ENCODE measurements around the gene TMEM17. TPM values are rescaled to one million over a fixed set of nuclear protein-coding genes. Genes with fewer than 3 reads are reported as not detected.

The TMEM17 gene
- total and polyA plus RNA-seq, 7 donors: 0.73 to 3.4 (median 1.7) TPM; not detected in 2

GRCh38 chr2:62471404-62471803, 34.6 kb downstream of the TMEM17 start:
- peak overlapping the region in 2 of 4 donors; percentile 32 to 45 for H3K27ac ChIP-seq
- no peaks in the 10 kb centered on the region for H3K36me3 ChIP-seq
- WGBS, 2 donors: 90 to 93% methylated on average over 2 of the region's 2 CpGs
- no peaks in the 10 kb centered on the region for H3K27me3 ChIP-seq
- no peak for TF ChIP-seq EP300 (IDR thresholded peaks at IDR 0.05)
- TF ChIP-seq CTCF (IDR thresholded peaks at IDR 0.05): no peak
- no peak for TF ChIP-seq POLR2AphosphoS5 (IDR thresholded peaks at IDR 0.05)
- TF ChIP-seq POLR2A (IDR thresholded peaks at IDR 0.05): no peak
- intact Hi-C loops (cut with DNase I): loop anchor here (5.0 to 10.0 kb wide), 2 partner anchors 36 to 193 kb away; partner anchors contain the start of gene TMEM17
- no peaks in the 10 kb centered on the region for H3K9me3 ChIP-seq
- no peak overlapping the region for H3K4me3 ChIP-seq
- no peak for DNase-seq
- peaks cover 0 to 79% (median 46%) of the 10 kb centered on the region in 4 donors for H3K4me1 ChIP-seq

GRCh38 chr2:62469548-62469947, 36.4 kb downstream of the TMEM17 start:
- Histone ChIP-seq H3K27me3 (no peaks in the 10 kb centered on the region), H3K9me3 (no peaks in the 10 kb centered on the region), H3K4me1 (peaks cover 0 to 64% (median 29%) of the 10 kb centered on the region in 4 donors), H3K4me3 (no peak overlapping the region), H3K36me3 (no peaks in the 10 kb centered on the region), H3K27ac (no peak overlapping the region)
- no peak for DNase-seq
- intact Hi-C loops (cut with DNase I): loop anchor here (10.0 kb wide), 1 partner anchor 105 kb away; no protein-coding TSS in a partner anchor
- WGBS, 2 donors: 93 to 98% methylated on average over 2 of the region's 2 CpGs
- TF ChIP-seq CTCF (IDR thresholded peaks at IDR 0.05): no peak
- no peak for TF ChIP-seq POLR2A (IDR thresholded peaks at IDR 0.05)
- TF ChIP-seq EP300 (IDR thresholded peaks at IDR 0.05): no peak
- TF ChIP-seq POLR2AphosphoS5 (IDR thresholded peaks at IDR 0.05): no peak

GRCh38 chr2:62469114-62469513, 36.9 kb downstream of the TMEM17 start:
- Histone ChIP-seq H3K4me3 (no peak overlapping the region), H3K9me3 (no peaks in the 10 kb centered on the region), H3K27ac (no peak overlapping the region), H3K4me1 (peaks cover 0 to 60% (median 25%) of the 10 kb centered on the region in 4 donors), H3K36me3 (no peaks in the 10 kb centered on the region), H3K27me3 (no peaks in the 10 kb centered on the region)
- TF ChIP-seq CTCF (IDR thresholded peaks at IDR 0.05): no peak
- no peak for TF ChIP-seq EP300 (IDR thresholded peaks at IDR 0.05)
- TF ChIP-seq POLR2AphosphoS5 (IDR thresholded peaks at IDR 0.05): no peak
- no peak for TF ChIP-seq POLR2A (IDR thresholded peaks at IDR 0.05)
- WGBS, 2 donors: 41 to 88% methylated on average over 1 of the region's 1 CpG
- intact Hi-C loops (cut with DNase I): loop anchor here (10.0 kb wide), 1 partner anchor 106 kb away; no protein-coding TSS in a partner anchor
- no peak for DNase-seq

DNA sequence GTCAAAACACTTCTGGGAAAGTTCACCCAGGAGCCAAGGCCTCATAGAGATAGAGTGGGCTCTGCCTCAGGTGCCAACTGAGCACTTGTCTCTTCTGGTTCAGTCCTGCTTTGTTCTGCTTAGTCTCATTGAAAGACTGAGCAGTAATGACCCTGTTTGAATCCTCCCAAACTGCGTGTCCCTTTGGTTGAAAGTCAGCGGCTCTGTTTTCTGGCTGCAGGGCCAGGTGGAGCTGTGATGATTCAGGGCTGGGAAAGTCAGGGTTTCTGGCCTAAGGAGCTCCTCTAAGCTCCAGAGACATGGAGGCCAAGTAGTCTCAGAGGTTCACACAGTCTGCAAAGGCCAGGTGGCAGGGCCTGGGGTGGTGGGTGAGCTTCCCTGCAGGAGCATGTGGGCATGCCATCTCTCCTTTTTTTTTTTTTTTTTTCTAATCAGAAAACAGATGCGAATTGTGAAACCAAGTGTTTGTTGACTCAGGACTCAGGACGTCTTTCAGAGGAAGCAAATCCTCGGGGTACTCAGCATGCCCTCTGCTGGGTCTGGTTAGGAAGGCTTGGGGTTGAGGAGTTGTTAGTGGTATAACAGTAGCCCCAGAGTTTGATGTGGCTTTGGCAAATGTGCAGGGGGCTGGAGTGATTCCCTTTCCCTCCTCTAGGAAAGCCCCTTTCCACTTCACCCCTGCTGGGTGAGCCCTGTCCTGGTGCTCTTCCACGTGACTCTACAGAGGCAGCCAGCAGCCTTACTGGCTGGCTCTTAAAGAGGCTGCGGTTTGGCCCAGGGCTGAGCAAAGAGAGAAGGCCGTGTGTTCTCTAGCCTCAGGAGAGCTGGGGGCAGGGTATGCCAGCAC, 38.3 kb downstream of the TMEM17 start:
- DNase-seq: no peak
- TF ChIP-seq POLR2A (IDR thresholded peaks at IDR 0.05) (no peak), CTCF (IDR thresholded peaks at IDR 0.05) (no peak), EP300 (IDR thresholded peaks at IDR 0.05) (no peak), POLR2AphosphoS5 (IDR thresholded peaks at IDR 0.05) (no peak)
- intact Hi-C loops (cut with DNase I): loop anchor here (10.0 kb wide), 1 partner anchor 107 kb away; no protein-coding TSS in a partner anchor
- H3K27me3 ChIP-seq: no peaks in the 10 kb centered on the region
- peak overlapping the region in 3 of 4 donors; percentile 22 to 53 (median 48) for H3K27ac ChIP-seq
- H3K36me3 ChIP-seq: no peaks in the 10 kb centered on the region
- H3K4me1 ChIP-seq: peaks cover 0 to 47% (median 17%) of the 10 kb centered on the region in 4 donors
- H3K9me3 ChIP-seq: no peaks in the 10 kb centered on the region
- WGBS, 2 donors: 72 to 79% methylated on average over 8 of the region's 8 CpGs
- H3K4me3 ChIP-seq: no peak overlapping the region
